Activated CD4-positive, alpha-beta T cell treated with anti-CD3 and anti-CD28 coated beads for 36 hours (primary cell): Measurements from ENCODE around the gene PPHLN1. TPM values are rescaled to one million over a fixed set of nuclear protein-coding genes. Genes with fewer than 3 reads are reported as not detected.

Source experiments
- ATAC-seq: fragments of 200-7000 bp; cut with Tn5 transposase; one replicate; pipeline ENCODE4 v1.10.0; 2021; ENCODE audit warnings: mild to moderate bottlenecking, moderate library complexity
- CTCF ChIA-PET: fragments of 350-600 bp; sonication (Branson Sonifier 250); formaldehyde crosslinking; loops from one replicate; lab custom pipeline; 2021; ENCODE audit warnings: antibody characterized with exemption; lab: Charles Lee
- POLR2A ChIA-PET: fragments of 350-600 bp; sonication (Branson Sonifier 250); formaldehyde crosslinking; loops from one replicate; lab custom pipeline; 2021; ENCODE audit warnings: antibody characterized with exemption, inconsistent platforms; lab: Charles Lee
- DNase-seq: peaks from one replicate; pipeline ENCODE4 v3.0.0-alpha.2; 2020
- H3K27ac Mint-ChIP-seq: one replicate; pipeline ENCODE4 v1.8.0; 2021; ENCODE audit warnings: mixed read lengths
- H3K27me3 Mint-ChIP-seq: one replicate; pipeline ENCODE4 v1.8.0; 2021; ENCODE audit warnings: mixed read lengths
- H3K36me3 Mint-ChIP-seq: one replicate; pipeline ENCODE4 v1.8.0; 2021; ENCODE audit warnings: low read depth, mixed read lengths
- H3K4me1 Mint-ChIP-seq: one replicate; pipeline ENCODE4 v1.8.0; 2021; ENCODE audit warnings: mixed read lengths
- H3K4me3 Mint-ChIP-seq: one replicate; pipeline ENCODE4 v1.8.0; 2021; ENCODE audit warnings: mild to moderate bottlenecking, moderate library complexity, mixed read lengths
- H3K9me3 Mint-ChIP-seq: one replicate; pipeline ENCODE4 v1.8.0; 2021; ENCODE audit warnings: low read depth, mixed read lengths
- intact Hi-C, 2 experiments: fragments of 100-400 bp; cut with DNase I in 1 of 2; cut with micrococcal nuclease in 1 of 2; formaldehyde crosslinking; loops; one replicate each; pipeline versions ENCODE4 v1.14.2 to v1.15.1; 2022 to 2024; cut with DNase I, micrococcal nuclease
- total RNA-seq, 2 experiments: library from RNA; stranded (reverse); gene quantifications; one replicate each; pipeline ENCODE4 v1.2.3, GENCODE V29; 2021

PPHLN1 gene
- total RNA-seq, 2 experiments from 2014 or later = 86.2 to 90.0 TPM

- Mint-ChIP-seq H3K4me1 (peaks cover 4% of the 10 kb centered on the region), H3K27ac (no peak overlapping the region), H3K36me3 (no peaks in the 10 kb centered on the region), H3K9me3 (no peaks in the 10 kb centered on the region), H3K4me3 (no peak overlapping the region), H3K27me3 (peaks cover 7% of the 10 kb centered on the region)
- ATAC-seq = no peak
- ChIA-PET CTCF (no interaction called here), POLR2A (no interaction called here)
- no peak for DNase-seq
- intact Hi-C loops = no loop called here
These were observed 39.2 kb upstream of the PPHLN1 start for GRCh38 chr12:42286741-42287140.

- no peaks in the 10 kb centered on the region for H3K9me3 Mint-ChIP-seq
- CTCF ChIA-PET = no interaction called here
- DNase-seq (no peak), ATAC-seq (no peak)
- POLR2A ChIA-PET = no interaction called here
- no peak overlapping the region for H3K4me3 Mint-ChIP-seq
- no peaks in the 10 kb centered on the region for H3K36me3 Mint-ChIP-seq
- no peak overlapping the region for H3K27ac Mint-ChIP-seq
- intact Hi-C loops = no loop called here
- H3K27me3 Mint-ChIP-seq = peaks cover 7% of the 10 kb centered on the region
- H3K4me1 Mint-ChIP-seq = peaks cover 4% of the 10 kb centered on the region
These were observed 37.4 kb upstream of the PPHLN1 start for GRCh38 chr12:42288544-42288943.

GRCh38 chr12:42291680-42292079 lies 34.3 kb upstream of the PPHLN1 start:
- ChIA-PET POLR2A (no interaction called here), CTCF (interaction anchor here (0.7 kb wide), 1 partner anchor 925 kb away, joined by 3 read pairs; no protein-coding TSS in a partner anchor)
- no peak for DNase-seq
- Mint-ChIP-seq H3K36me3 (no peaks in the 10 kb centered on the region), H3K27ac (no peak overlapping the region), H3K4me3 (no peak overlapping the region), H3K27me3 (peaks cover 7% of the 10 kb centered on the region), H3K4me1 (no peaks in the 10 kb centered on the region), H3K9me3 (no peaks in the 10 kb centered on the region)
- intact Hi-C loops = no loop called here
- ATAC-seq = no peak

GRCh38 chr12:42296503-42297109 lies 29.4 kb upstream of the PPHLN1 start:
- Mint-ChIP-seq H3K36me3 (no peaks in the 10 kb centered on the region), H3K27me3 (peaks cover under 1% of the 10 kb centered on the region), H3K4me1 (peaks cover 17% of the 10 kb centered on the region), H3K4me3 (no peak overlapping the region), H3K9me3 (no peaks in the 10 kb centered on the region), H3K27ac (no peak overlapping the region)
- CTCF ChIA-PET = interaction anchor here (0.6 to 2.5 kb wide), 10 partner anchors 12 to 1150 kb away, joined by 3 to 10 read pairs (median 3); no protein-coding TSS in a partner anchor
- ATAC-seq = no peak
- intact Hi-C loops = loop anchor here in 1 of 2 experiments (1.0 kb wide), 1 partner anchor 76 kb away; no protein-coding TSS in a partner anchor
- POLR2A ChIA-PET = no interaction called here
- peak; percentile 28 for DNase-seq

- intact Hi-C loops = no loop called here
- Mint-ChIP-seq H3K9me3 (no peaks in the 10 kb centered on the region), H3K27ac (no peak overlapping the region), H3K4me3 (no peak overlapping the region), H3K27me3 (no peaks in the 10 kb centered on the region), H3K4me1 (peaks cover 17% of the 10 kb centered on the region), H3K36me3 (no peaks in the 10 kb centered on the region)
- DNase-seq (no peak), ATAC-seq (no peak)
- ChIA-PET POLR2A (no interaction called here), CTCF (interaction anchor here (0.7 to 2.5 kb wide), 6 partner anchors 14 to 1106 kb away, joined by 3 to 10 read pairs (median 4); no protein-coding TSS in a partner anchor)
These were observed 27.1 kb upstream of the PPHLN1 start for GRCh38 chr12:42298887-42299286.

GRCh38 chr12:42299392-42300308 lies 26.3 kb upstream of the PPHLN1 start:
- DNase-seq = peak; percentile 88
- intact Hi-C loops = loop anchor here (1.0 kb wide), 3 partner anchors 27 to 62 kb away; partner anchors contain the start of genes PPHLN1 (in 1 of the 2), YAF2 (in 1 of the 2) and ZCRB1 (in 1 of the 2)
- Mint-ChIP-seq H3K27me3 (no peaks in the 10 kb centered on the region), H3K36me3 (no peaks in the 10 kb centered on the region), H3K27ac (peak overlapping the region; percentile 77), H3K4me3 (peak overlapping the region; percentile 1), H3K9me3 (no peaks in the 10 kb centered on the region), H3K4me1 (peaks cover 17% of the 10 kb centered on the region)
- ChIA-PET CTCF (interaction anchor here (0.7 to 2.5 kb wide), 4 partner anchors 13 to 1107 kb away, joined by 3 to 10 read pairs (median 6); no protein-coding TSS in a partner anchor), POLR2A (no interaction called here)
- peak; percentile 95 for ATAC-seq

- H3K9me3 Mint-ChIP-seq = no peaks in the 10 kb centered on the region
- no peaks in the 10 kb centered on the region for H3K27me3 Mint-ChIP-seq
- H3K4me1 Mint-ChIP-seq = no peaks in the 10 kb centered on the region
- no peak overlapping the region for H3K27ac Mint-ChIP-seq
- H3K36me3 Mint-ChIP-seq = peaks cover 2% of the 10 kb centered on the region
- POLR2A ChIA-PET = no interaction called here
- intact Hi-C loops = no loop called here
- no peak for DNase-seq
- ATAC-seq = no peak
- CTCF ChIA-PET = interaction anchor here (1.0 kb wide), 1 partner anchor 46 kb away, joined by 3 read pairs; no protein-coding TSS in a partner anchor
- no peak overlapping the region for H3K4me3 Mint-ChIP-seq
These were observed 19.7 kb upstream of the PPHLN1 start for GRCh38 chr12:42306297-42306696.

GRCh38 chr12:42308390-42308789 lies 17.6 kb upstream of the PPHLN1 start:
- Mint-ChIP-seq H3K4me3 (no peak overlapping the region), H3K27me3 (no peaks in the 10 kb centered on the region), H3K27ac (no peak overlapping the region), H3K4me1 (no peaks in the 10 kb centered on the region), H3K36me3 (peaks cover 2% of the 10 kb centered on the region), H3K9me3 (no peaks in the 10 kb centered on the region)
- ATAC-seq = peak; percentile 42
- no peak for DNase-seq
- ChIA-PET POLR2A (no interaction called here), CTCF (no interaction called here)
- intact Hi-C loops = no loop called here

- Mint-ChIP-seq H3K27ac (no peak overlapping the region), H3K4me3 (no peak overlapping the region), H3K4me1 (no peaks in the 10 kb centered on the region), H3K27me3 (no peaks in the 10 kb centered on the region), H3K9me3 (no peaks in the 10 kb centered on the region), H3K36me3 (peaks cover 6% of the 10 kb centered on the region)
- ChIA-PET CTCF (no interaction called here), POLR2A (no interaction called here)
- ATAC-seq (no peak), DNase-seq (no peak)
- intact Hi-C loops = no loop called here
These were observed 16.0 kb upstream of the PPHLN1 start for GRCh38 chr12:42309996-42310395.

GRCh38 chr12:42315108-42315507 lies 10.9 kb upstream of the PPHLN1 start:
- DNase-seq = no peak
- no peaks in the 10 kb centered on the region for H3K9me3 Mint-ChIP-seq
- peaks cover 10% of the 10 kb centered on the region for H3K36me3 Mint-ChIP-seq
- H3K27me3 Mint-ChIP-seq = no peaks in the 10 kb centered on the region
- no peak overlapping the region for H3K27ac Mint-ChIP-seq
- ChIA-PET CTCF (interaction anchor here (1.0 kb wide), 1 partner anchor 168 kb away, joined by 3 read pairs; no protein-coding TSS in a partner anchor), POLR2A (no interaction called here)
- no peaks in the 10 kb centered on the region for H3K4me1 Mint-ChIP-seq
- ATAC-seq = no peak
- intact Hi-C loops = no loop called here
- no peak overlapping the region for H3K4me3 Mint-ChIP-seq

- ChIA-PET CTCF (interaction anchor here (0.8 to 1.8 kb wide), 2 partner anchors 11 kb away, joined by 3 to 5 read pairs; no protein-coding TSS in a partner anchor), POLR2A (no interaction called here)
- Mint-ChIP-seq H3K27ac (no peak overlapping the region), H3K4me1 (peaks cover 12% of the 10 kb centered on the region), H3K36me3 (peaks cover 15% of the 10 kb centered on the region), H3K27me3 (no peaks in the 10 kb centered on the region), H3K4me3 (no peak overlapping the region), H3K9me3 (no peaks in the 10 kb centered on the region)
- ATAC-seq = no peak
- no peak for DNase-seq
- intact Hi-C loops = no loop called here
These were observed 5.2 kb upstream of the PPHLN1 start for GRCh38 chr12:42320796-42321195.
